Activated CD8-positive, alpha-beta memory T cell treated with anti-CD3 and anti-CD28 coated beads for 36 hours (primary cell): ENCODE data around the gene CLIC1. TPM values are rescaled to one million over a fixed set of nuclear protein-coding genes. Genes with fewer than 3 reads are reported as not detected.

Experiments
- total RNA-seq, 2 experiments: library from RNA; stranded (reverse); gene quantifications; one replicate each; pipeline ENCODE4 v1.2.3, GENCODE V29; 2021

Gene CLIC1
- total RNA-seq, 2 experiments from 2014 or later, result 383 to 395 TPM

Other genes with a start within 250 kb of the CLIC1 start
- 10 to 100 TPM; 22.1 to 22.5 TPM for gene MICB, start 238.4 kb downstream of the CLIC1 start, total RNA-seq
- gene MCCD1, start 207.6 kb downstream of the CLIC1 start, total RNA-seq, result not detected
- 100 to 1,000 TPM; 611 to 614 TPM for gene DDX39B, start 194.5 kb downstream of the CLIC1 start, total RNA-seq
- 1 to 10 TPM; 1.2 to 1.4 TPM for gene ATP6V1G2, start 189.9 kb downstream of the CLIC1 start, total RNA-seq
- gene NFKBIL1, start 188.9 kb downstream of the CLIC1 start, total RNA-seq, result 10 to 100 TPM; 11.4 to 12.3 TPM
- gene LTA, start 164.2 kb downstream of the CLIC1 start, total RNA-seq, result 100 to 1,000 TPM; 702 to 706 TPM
- 100 to 1,000 TPM; 161 to 162 TPM for gene TNF, start 161.0 kb downstream of the CLIC1 start, total RNA-seq
- gene LTB, start 154.1 kb downstream of the CLIC1 start, total RNA-seq, result 100 to 1,000 TPM; 178 to 181 TPM
- gene LST1, start 150.3 kb downstream of the CLIC1 start, total RNA-seq, result 10 to 100 TPM; 16.3 to 19.2 TPM
- 10 to 100 TPM; 25.2 to 29.7 TPM for gene NCR3, start 143.5 kb downstream of the CLIC1 start, total RNA-seq
- 10 to 100 TPM; 53.8 to 62.0 TPM for gene AIF1, start 121.3 kb downstream of the CLIC1 start, total RNA-seq
- 100 to 1,000 TPM; 255 to 257 TPM for gene PRRC2A, start 115.8 kb downstream of the CLIC1 start, total RNA-seq
- 100 to 1,000 TPM; 254 to 267 TPM for gene BAG6, start 83.9 kb downstream of the CLIC1 start, total RNA-seq
- 1 to 10 TPM; 1.9 to 2.2 TPM for gene APOM, start 80.6 kb downstream of the CLIC1 start, total RNA-seq
- gene C6orf47, start 75.8 kb downstream of the CLIC1 start, total RNA-seq, result 10 to 100 TPM; 16.7 to 17.6 TPM
- gene GPANK1, start 71.5 kb downstream of the CLIC1 start, total RNA-seq, result 10 to 100 TPM; 44.6 to 45.1 TPM
- 100 to 1,000 TPM; 329 TPM for gene CSNK2B, start 70.5 kb downstream of the CLIC1 start, total RNA-seq
- gene LY6G5B, start 66.6 kb downstream of the CLIC1 start, total RNA-seq, result 10 to 100 TPM; 18.1 to 20.1 TPM
- gene LY6G5C, start 55.5 kb downstream of the CLIC1 start, total RNA-seq, result 1 to 10 TPM; 3.1 to 3.5 TPM
- 10 to 100 TPM; 30.1 to 32.0 TPM for gene ABHD16A, start 33.2 kb downstream of the CLIC1 start, total RNA-seq
- not detected for gene LY6G6F, start 29.7 kb downstream of the CLIC1 start, total RNA-seq
- not detected for gene LY6G6D, start 21.2 kb downstream of the CLIC1 start, total RNA-seq
- gene LY6G6C, start 14.8 kb downstream of the CLIC1 start, total RNA-seq, result not detected
- gene MPIG6B, start 13.2 kb downstream of the CLIC1 start, total RNA-seq, result under 1 TPM in 1 of 2 experiments, not detected in 1; 0.06 TPM
- gene DDAH2, start 7.2 kb downstream of the CLIC1 start, total RNA-seq, result 1 to 10 TPM; 4.6 to 4.9 TPM
- 10 to 100 TPM; 60.3 to 61.5 TPM for gene MSH5, start 3.5 kb upstream of the CLIC1 start, total RNA-seq
- 1 to 10 TPM; 7.6 to 8.6 TPM for gene SAPCD1, start 26.1 kb upstream of the CLIC1 start, total RNA-seq
- 1 to 10 TPM; 1.6 to 1.9 TPM for gene VWA7, start 40.8 kb upstream of the CLIC1 start, total RNA-seq
- gene VARS1, start 59.2 kb upstream of the CLIC1 start, total RNA-seq, result 100 to 1,000 TPM; 190 to 191 TPM
- 100 to 1,000 TPM; 154 to 166 TPM for gene LSM2, start 70.4 kb upstream of the CLIC1 start, total RNA-seq
- gene HSPA1L, start 78.8 kb upstream of the CLIC1 start, total RNA-seq, result 1 to 10 TPM; 2.6 to 2.7 TPM
- gene HSPA1A, start 79.0 kb upstream of the CLIC1 start, total RNA-seq, result 10 to 100 TPM; 62.0 to 63.9 TPM
- 10 to 100 TPM; 82.6 to 86.9 TPM for gene HSPA1B, start 91.2 kb upstream of the CLIC1 start, total RNA-seq
- gene NEU1, start 126.3 kb upstream of the CLIC1 start, total RNA-seq, result 10 to 100 TPM; 15.9 to 17.4 TPM
- not detected for gene SLC44A4, start 142.5 kb upstream of the CLIC1 start, total RNA-seq
- 10 to 100 TPM; 67.4 to 67.8 TPM for gene EHMT2, start 161.2 kb upstream of the CLIC1 start, total RNA-seq
- gene ZBTB12, start 165.6 kb upstream of the CLIC1 start, total RNA-seq, result 1 to 10 TPM; 3.3 to 3.6 TPM
- under 1 TPM; 0.59 to 0.82 TPM for gene C2, start 191.2 kb upstream of the CLIC1 start, total RNA-seq
- gene CFB, start 209.6 kb upstream of the CLIC1 start, total RNA-seq, result not detected
- gene NELFE, start 222.4 kb upstream of the CLIC1 start, total RNA-seq, result 10 to 100 TPM; 80.0 to 85.7 TPM
- gene SKIC2, start 222.6 kb upstream of the CLIC1 start, total RNA-seq, result 100 to 1,000 TPM; 106 to 109 TPM
- gene DXO, start 235.6 kb upstream of the CLIC1 start, total RNA-seq, result 10 to 100 TPM; 11.8 to 13.7 TPM
- 1 to 10 TPM; 3.0 to 3.7 TPM for gene C4A, start 245.5 kb upstream of the CLIC1 start, total RNA-seq